ENCODE data around the gene STRN4.

STRN4 gene

DNA sequence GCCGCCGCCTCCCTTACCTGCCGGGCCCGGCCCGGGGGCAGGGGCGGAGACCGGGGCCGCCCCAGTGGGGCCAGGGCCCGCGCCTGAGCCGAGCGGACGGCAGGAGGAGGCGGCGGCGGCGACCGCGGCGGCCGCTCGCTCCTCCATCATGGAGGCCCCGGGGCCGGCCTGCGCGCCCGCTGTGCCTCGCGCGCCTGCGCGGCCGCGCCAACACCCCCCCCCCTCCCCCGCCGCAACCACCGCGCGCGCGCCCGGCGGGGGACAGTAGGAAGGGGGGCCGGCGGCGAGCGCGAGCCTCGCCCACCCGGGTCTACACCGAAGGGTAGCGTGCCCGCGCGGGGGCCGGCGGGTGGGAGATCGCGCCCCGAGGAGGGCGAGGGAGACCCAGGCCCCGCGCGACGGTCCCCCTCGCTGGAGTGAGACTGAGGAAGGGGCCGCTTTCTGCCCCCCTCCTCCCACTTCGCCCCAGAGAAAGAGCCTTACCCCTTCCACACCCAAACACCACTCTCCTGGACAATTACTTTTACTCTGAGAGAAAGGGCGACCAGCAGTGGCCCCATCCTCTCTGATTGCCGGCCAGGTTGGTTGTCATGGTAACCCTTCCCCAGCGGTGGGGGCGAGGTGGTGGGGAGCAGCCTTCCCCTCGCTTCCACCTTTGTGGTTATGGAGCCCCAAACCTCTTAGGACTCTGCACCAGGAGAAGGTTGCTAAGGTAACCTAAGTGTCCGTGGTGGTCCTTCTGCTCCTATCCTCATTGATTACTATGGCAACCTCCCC lies at the start of gene STRN4:
Gene STRN4, minus strand, starts transcription at position 170 of the 777 bp plus-strand sequence. Its CDS starts 20 bp downstream, at position 150.
- H3K4me3 ChIP-seq (ENCODE audit: low read depth, low read length) = peak within 1 kb of the TSS; percentile 77
- TF ChIP-seq, protein P1, sequence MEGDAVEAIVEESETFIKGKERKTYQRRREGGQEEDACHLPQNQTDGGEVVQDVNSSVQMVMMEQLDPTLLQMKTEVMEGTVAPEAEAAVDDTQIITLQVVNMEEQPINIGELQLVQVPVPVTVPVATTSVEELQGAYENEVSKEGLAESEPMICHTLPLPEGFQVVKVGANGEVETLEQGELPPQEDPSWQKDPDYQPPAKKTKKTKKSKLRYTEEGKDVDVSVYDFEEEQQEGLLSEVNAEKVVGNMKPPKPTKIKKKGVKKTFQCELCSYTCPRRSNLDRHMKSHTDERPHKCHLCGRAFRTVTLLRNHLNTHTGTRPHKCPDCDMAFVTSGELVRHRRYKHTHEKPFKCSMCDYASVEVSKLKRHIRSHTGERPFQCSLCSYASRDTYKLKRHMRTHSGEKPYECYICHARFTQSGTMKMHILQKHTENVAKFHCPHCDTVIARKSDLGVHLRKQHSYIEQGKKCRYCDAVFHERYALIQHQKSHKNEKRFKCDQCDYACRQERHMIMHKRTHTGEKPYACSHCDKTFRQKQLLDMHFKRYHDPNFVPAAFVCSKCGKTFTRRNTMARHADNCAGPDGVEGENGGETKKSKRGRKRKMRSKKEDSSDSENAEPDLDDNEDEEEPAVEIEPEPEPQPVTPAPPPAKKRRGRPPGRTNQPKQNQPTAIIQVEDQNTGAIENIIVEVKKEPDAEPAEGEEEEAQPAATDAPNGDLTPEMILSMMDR (IDR thresholded peaks at IDR 0.05; ENCODE audit: borderline replicate concordance, insufficient read depth, low read depth, low read length) = no peak

DNA sequence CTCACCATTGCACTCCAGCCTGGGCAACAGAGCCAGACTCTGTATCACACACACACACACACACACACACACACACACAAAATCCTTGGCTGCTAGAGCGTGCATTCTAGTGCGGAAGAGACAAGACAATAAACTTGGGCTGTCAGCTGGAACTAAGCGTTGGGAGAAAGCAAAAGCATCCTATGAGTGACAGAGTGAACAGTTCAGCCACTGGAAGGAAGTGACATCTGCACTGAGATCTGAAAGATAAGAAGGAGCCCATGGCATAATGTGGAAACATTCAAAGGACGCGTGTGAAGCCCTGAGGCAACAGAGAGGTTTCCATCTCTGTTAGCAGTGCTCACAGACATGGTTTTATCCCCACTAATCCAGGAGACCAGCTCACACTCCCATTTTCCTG lies 45.7 kb upstream of the STRN4 start:
- no peak overlapping the region for H3K4me3 ChIP-seq (ENCODE audit: low read depth, low read length)
- TF ChIP-seq, protein P1 (IDR thresholded peaks at IDR 0.05; ENCODE audit: borderline replicate concordance, insufficient read depth, low read depth, low read length) = no peak

DNA sequence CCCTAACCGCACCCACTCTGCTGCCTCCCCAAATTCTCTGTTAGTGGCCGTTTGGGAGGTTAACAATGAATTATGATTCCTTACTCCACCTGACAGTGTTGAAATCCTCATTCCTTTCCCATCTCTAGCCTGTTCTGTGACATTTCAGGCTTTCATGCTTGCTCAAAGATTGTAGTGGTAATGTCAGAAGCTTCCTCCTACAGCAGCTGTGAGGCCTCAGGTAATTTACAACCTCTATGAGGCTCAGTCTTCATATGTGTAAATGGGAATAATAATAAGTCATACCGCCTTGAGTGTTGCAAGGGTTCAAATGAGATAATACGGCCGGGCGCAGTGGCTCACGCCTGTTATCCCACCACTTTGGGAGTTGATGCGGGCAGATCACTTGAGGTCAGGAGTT lies 43.1 kb upstream of the STRN4 start:
- no peak overlapping the region for H3K4me3 ChIP-seq (ENCODE audit: low read depth, low read length)
- TF ChIP-seq, protein P1 (IDR thresholded peaks at IDR 0.05; ENCODE audit: borderline replicate concordance, insufficient read depth, low read depth, low read length) = no peak

DNA sequence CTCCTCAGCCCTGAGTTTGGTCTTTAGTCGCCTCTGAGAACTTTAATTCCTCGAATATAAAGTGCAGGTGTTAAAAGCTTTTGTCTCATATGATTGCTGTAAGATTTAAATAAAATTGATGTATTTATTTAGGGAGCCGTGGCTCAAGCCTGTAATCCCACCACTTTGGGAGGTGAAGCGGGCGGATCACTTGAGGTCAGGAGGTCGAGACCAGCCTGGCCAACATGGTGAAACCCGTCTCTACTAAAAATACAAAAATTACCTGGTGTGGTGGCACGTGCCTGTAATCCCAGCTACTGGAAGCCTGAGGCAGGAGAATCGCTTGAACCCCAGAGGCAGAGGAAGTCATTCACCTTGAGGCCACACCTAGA lies 42.7 kb upstream of the STRN4 start:
- no peak overlapping the region for H3K4me3 ChIP-seq (ENCODE audit: low read depth, low read length)
- TF ChIP-seq, protein P1 (IDR thresholded peaks at IDR 0.05; ENCODE audit: borderline replicate concordance, insufficient read depth, low read depth, low read length) = no peak

DNA sequence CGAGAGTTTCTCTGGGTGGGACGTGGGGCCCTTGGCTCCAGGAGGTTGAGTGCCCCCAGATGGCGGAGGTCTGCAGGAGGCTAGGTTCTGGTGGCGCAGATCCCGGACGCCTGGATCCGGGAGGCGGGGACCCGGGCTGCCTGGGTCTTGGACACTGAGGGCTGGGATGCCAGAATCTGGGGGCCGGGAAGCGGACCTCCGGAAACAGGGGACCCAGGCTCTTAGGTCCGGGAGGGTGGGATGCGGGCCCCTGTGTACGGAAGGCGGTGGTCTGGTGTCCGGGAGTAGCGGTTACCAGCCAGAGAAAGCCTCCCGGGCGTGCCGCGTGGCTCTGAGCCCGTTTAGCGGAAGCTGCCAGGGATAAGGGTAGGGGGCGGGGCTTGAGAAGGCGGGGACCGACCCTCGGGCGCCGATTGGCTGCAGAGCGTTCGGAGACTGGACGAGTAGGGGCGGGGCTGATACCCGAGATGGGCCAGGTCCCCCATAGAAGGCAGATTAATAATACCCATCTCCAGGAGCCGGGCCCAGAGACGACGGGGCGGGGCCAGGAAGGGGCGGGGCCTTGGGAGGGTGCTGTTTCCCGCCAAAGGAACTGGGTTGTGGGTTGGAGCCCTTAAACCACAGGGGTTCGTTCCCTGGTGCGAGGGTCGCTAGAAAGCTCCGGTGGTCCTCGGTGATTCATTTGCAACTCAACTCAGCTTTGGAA lies 42.2 kb upstream of the STRN4 start, which contains the start of gene SLC1A5:
Gene SLC1A5, minus strand, starts transcription at position 333 of the 706 bp plus-strand sequence. CDS start 629 bp downstream, outside the sequence.
- TF ChIP-seq, protein P1 (IDR thresholded peaks at IDR 0.05; ENCODE audit: borderline replicate concordance, insufficient read depth, low read depth, low read length) = no peak
- peak within 1 kb of the TSS; percentile 90 for H3K4me3 ChIP-seq (ENCODE audit: low read depth, low read length)

- TF ChIP-seq, protein P1 (IDR thresholded peaks at IDR 0.05; ENCODE audit: borderline replicate concordance, insufficient read depth, low read depth, low read length) = no peak
- peak overlapping the region; percentile 90 for H3K4me3 ChIP-seq (ENCODE audit: low read depth, low read length)
Observed at GRCh38 chr19:46787331-46788261, 41.3 kb upstream of the STRN4 start.
